DOHH2 (cell line): Measurements from ENCODE around the gene SIM1.

Experiments used
- CTCF ChIP-seq: fragments of 200-600 bp; sonication (generic); IDR thresholded peaks from one replicate; pipeline ENCODE4 v1.5.1; 2014; ENCODE audit warnings: antibody characterized with exemption, mild to moderate bottlenecking, low read depth, low read length; ENCODE audit not compliant: poor library complexity, severe bottlenecking
- EZH2phosphoT487 ChIP-seq: fragments of 200-600 bp; sonication (generic); IDR thresholded peaks from 2 replicates; pipeline ENCODE4 v1.6.1; 2017; ENCODE audit warnings: borderline replicate concordance, mild to moderate bottlenecking, antibody characterized with exemption, low read length, moderate library complexity, mixed read lengths

DNA sequence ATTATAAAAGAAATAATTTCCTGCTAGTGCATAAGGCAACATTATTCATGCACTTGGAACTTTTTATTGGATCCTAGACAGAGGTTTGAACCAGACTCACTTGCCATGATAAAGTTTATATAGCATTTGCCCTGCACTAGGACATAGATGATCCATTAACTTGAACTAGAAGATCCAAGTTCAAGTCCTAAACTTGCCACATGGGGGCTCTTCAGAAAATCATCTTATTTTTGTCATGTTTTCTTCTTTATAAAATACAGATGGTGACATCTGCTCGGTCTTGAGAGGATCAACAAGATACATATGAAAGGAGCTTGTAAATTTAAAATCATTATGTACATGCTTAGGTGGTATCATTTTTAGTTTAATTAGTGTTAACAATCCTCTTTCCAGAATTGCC lies 94.5 kb downstream of the SIM1 start:
- TF ChIP-seq CTCF (no peak), EZH2phosphoT487 (no peak)
